SU-DHL-6 (cell line): ENCODE measurements around the gene FXYD3.

Experiments used
- H2AFZ ChIP-seq: fragments of 200-600 bp; sonication (generic); 2 replicates; pipeline ENCODE4 v1.6.1; 2014; ENCODE audit warnings: low read depth, mild to moderate bottlenecking, moderate library complexity, mixed read lengths, antibody characterized with exemption, low read length; ENCODE audit not compliant: severe bottlenecking
- H3F3A ChIP-seq: fragments of 200-600 bp; shearing (Covaris generic); 2 replicates; pipeline ENCODE4 v1.6.0; 2016; ENCODE audit warnings: antibody characterized with exemption, mild to moderate bottlenecking; ENCODE audit not compliant: insufficient read depth
- H3K27ac ChIP-seq: fragments of 200-600 bp; sonication (generic); 2 replicates; pipeline ENCODE4 v1.5.1; 2016; ENCODE audit warnings: low read depth, mild to moderate bottlenecking, low read length, moderate library complexity, mixed read lengths
- H3K27me3 ChIP-seq: fragments of 200-600 bp; sonication (generic), shearing (Covaris generic); 2 replicates; pipeline ENCODE4 v1.6.0; 2014; ENCODE audit warnings: mild to moderate bottlenecking, low read length
- H3K36me3 ChIP-seq: fragments of 200-600 bp; sonication (generic); 2 replicates; pipeline ENCODE4 v1.6.1; 2014; ENCODE audit warnings: mild to moderate bottlenecking, low read length, mixed read lengths
- H3K4me2 ChIP-seq: fragments of 300-600, 200-600 bp; shearing (Covaris generic), sonication (generic); 2 replicates; pipeline ENCODE4 v1.6.0; 2014; ENCODE audit warnings: low read length, low read depth, mild to moderate bottlenecking; ENCODE audit not compliant: poor library complexity, severe bottlenecking
- H3K4me3 ChIP-seq: fragments of 200-600 bp; sonication (generic); 2 replicates; pipeline ENCODE4 v1.5.1; 2014; ENCODE audit warnings: antibody characterized with exemption, low read length, mild to moderate bottlenecking, mixed read lengths; ENCODE audit not compliant: insufficient read depth, poor library complexity, severe bottlenecking
- H3K79me2 ChIP-seq: fragments of 200-600 bp; sonication (generic); 2 replicates; pipeline ENCODE4 v1.6.1; 2014; ENCODE audit warnings: mild to moderate bottlenecking, low read length, moderate library complexity; ENCODE audit not compliant: insufficient read depth
- H3K9ac ChIP-seq: fragments of 200-600 bp; sonication (generic); 2 replicates; pipeline ENCODE4 v1.7.0; 2014; ENCODE audit warnings: mild to moderate bottlenecking, low read length
- H3K9me2 ChIP-seq: fragments of 200-600 bp; sonication (generic); replicated peaks from 2 replicates; pipeline ENCODE4 v1.6.1; 2014; ENCODE audit warnings: low read length; ENCODE audit not compliant: insufficient read depth
- H3K9me3 ChIP-seq: fragments of 200-600 bp; sonication (generic); 2 replicates; pipeline ENCODE4 v1.6.1; 2014; ENCODE audit warnings: low read length, mixed read lengths; ENCODE audit not compliant: insufficient read depth
- H4K20me1 ChIP-seq: fragments of 200-600 bp; sonication (generic); 2 replicates; pipeline ENCODE4 v1.6.1; 2014; ENCODE audit warnings: low read depth, mild to moderate bottlenecking, antibody characterized with exemption, low read length, moderate library complexity, mixed read lengths
- EZH2phosphoT487 ChIP-seq: fragments of 200-600 bp; sonication (generic), shearing (Covaris generic); conservative IDR thresholded peaks from 2 replicates; pipeline ENCODE4 v1.6.1; 2018; ENCODE audit warnings: mild to moderate bottlenecking, antibody characterized with exemption, low read length, moderate library complexity, mixed read lengths
- TF ChIP-seq, protein P1 (sequence below): fragments of 200-600 bp; sonication (generic); IDR thresholded peaks from one replicate; pipeline ENCODE4 v1.5.1; 2017; ENCODE audit warnings: antibody characterized with exemption, mild to moderate bottlenecking, low read length, moderate library complexity; ENCODE audit not compliant: insufficient read depth, poor library complexity, severe bottlenecking

Gene FXYD3

DNA sequence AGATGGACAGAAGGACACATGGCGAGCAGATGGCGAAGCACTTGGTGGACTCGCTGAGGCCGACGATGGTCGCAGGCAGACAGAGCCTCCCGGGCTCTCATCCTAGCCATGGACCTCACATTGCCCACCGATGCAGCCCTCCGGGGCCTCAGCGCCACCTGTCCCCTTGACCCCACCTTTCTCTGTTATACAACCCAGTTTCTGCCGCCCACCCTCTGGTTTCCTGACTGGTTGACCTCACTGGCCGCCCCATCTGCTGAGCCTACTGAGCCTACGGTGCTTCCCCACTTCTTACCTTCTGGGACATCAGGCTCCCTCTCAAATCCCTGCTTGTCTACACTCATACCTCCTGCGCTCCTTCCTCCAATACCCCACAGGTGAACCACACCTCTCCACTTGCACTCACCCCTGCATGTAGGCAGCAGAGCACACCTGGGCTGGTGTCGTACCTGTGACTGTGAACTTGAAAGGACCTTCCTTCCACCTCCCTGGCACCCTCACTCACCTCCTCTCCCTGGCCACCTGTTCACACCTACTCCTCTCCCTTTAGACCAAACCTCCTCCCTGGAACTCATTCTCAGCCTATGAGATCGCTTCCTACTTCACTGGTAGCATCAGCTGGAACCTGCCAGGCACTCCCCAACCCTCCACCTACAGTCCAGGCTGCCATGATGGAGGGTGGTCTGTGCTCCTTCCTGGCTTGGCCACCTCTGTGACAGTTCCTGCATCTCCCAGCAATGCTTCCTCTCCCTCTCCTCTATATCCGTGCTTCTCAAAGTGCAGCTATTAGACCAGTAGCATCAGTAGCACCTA, 38.0 kb upstream of the FXYD3 start:
- H3K4me3 ChIP-seq: no peak overlapping the region
- no peak overlapping the region for H3K27ac ChIP-seq
- no peaks in the 10 kb centered on the region for H3K27me3 ChIP-seq
- no peak overlapping the region for H2AFZ ChIP-seq
- no peak overlapping the region for H3K4me2 ChIP-seq
- no peaks in the 10 kb centered on the region for H3K36me3 ChIP-seq
- no peaks in the 10 kb centered on the region for H3K9me2 ChIP-seq
- no peaks in the 10 kb centered on the region for H3K79me2 ChIP-seq
- no peaks in the 10 kb centered on the region for H4K20me1 ChIP-seq
- TF ChIP-seq, protein P1, sequence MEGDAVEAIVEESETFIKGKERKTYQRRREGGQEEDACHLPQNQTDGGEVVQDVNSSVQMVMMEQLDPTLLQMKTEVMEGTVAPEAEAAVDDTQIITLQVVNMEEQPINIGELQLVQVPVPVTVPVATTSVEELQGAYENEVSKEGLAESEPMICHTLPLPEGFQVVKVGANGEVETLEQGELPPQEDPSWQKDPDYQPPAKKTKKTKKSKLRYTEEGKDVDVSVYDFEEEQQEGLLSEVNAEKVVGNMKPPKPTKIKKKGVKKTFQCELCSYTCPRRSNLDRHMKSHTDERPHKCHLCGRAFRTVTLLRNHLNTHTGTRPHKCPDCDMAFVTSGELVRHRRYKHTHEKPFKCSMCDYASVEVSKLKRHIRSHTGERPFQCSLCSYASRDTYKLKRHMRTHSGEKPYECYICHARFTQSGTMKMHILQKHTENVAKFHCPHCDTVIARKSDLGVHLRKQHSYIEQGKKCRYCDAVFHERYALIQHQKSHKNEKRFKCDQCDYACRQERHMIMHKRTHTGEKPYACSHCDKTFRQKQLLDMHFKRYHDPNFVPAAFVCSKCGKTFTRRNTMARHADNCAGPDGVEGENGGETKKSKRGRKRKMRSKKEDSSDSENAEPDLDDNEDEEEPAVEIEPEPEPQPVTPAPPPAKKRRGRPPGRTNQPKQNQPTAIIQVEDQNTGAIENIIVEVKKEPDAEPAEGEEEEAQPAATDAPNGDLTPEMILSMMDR: no peak
- TF ChIP-seq EZH2phosphoT487: no peak
- H3K9ac ChIP-seq: no peak overlapping the region
- H3K9me3 ChIP-seq: no peaks in the 10 kb centered on the region
- H3F3A ChIP-seq: no peaks in the 10 kb centered on the region

DNA sequence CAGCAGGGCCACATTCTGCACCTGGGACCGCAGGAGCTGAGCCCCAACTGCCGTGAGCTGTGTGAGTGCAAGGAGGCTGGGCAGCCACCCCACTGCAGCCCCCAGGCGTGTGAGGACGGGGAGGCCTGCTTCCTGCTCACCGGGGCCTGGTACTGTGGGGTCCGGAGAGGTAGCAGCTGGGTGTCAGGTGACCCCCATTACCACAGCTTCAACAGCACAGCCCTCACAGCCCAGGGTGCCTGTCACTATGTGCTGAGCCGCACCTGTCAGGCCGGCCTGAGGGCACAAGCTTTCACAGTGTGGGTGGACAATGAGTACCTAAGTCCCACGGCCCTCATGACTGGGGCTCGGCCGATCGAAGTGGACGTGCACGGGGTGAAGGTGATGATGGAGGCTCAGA, 35.8 kb upstream of the FXYD3 start:
- H3K9ac ChIP-seq: no peak overlapping the region

DNA sequence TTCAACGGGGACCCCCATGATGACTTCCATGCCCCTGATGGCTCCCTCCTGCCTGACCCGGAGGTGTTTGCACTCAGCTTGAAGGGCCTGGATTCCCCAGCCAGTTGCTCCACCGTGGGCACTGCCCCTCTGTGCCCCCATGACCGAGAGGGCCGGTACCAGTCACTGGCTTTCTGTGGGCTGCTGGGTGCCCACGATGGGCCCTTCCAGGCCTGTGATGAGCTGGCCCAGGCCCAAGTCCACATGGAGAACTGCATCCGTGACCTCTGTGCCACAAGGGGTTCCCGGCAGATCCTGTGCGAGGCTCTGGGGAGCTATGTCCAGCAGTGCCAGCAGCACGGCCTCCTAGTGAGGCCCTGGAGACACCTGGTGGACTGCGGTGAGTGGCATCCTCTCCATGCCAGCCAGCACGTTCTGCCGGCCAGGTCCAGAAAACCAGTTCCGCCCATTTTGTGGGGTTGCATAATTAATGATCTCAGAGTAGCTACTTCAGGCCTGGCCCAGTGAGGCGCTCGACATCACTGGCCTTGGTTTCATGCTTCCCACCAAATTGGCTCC, 34.9 kb upstream of the FXYD3 start:
- Histone ChIP-seq H3K9ac (no peak overlapping the region), H3K9me3 (no peaks in the 10 kb centered on the region), H3K4me2 (no peak overlapping the region), H3K79me2 (no peaks in the 10 kb centered on the region), H3K27me3 (no peaks in the 10 kb centered on the region), H2AFZ (no peak overlapping the region), H3K4me3 (no peak overlapping the region), H3K9me2 (no peaks in the 10 kb centered on the region), H3K27ac (no peak overlapping the region), H3K36me3 (no peaks in the 10 kb centered on the region), H4K20me1 (no peaks in the 10 kb centered on the region), H3F3A (peaks cover 6% of the 10 kb centered on the region)
- TF ChIP-seq EZH2phosphoT487: no peak

More for the DNA sequence above, 35.8 kb upstream of the FXYD3 start:
- H3K27ac ChIP-seq: no peak overlapping the region
- no peak overlapping the region for H3K4me2 ChIP-seq
- H3K4me3 ChIP-seq: no peak overlapping the region
- no peaks in the 10 kb centered on the region for H3K27me3 ChIP-seq
- H2AFZ ChIP-seq: no peak overlapping the region
- no peaks in the 10 kb centered on the region for H3K36me3 ChIP-seq
- H3F3A ChIP-seq: no peaks in the 10 kb centered on the region
- H3K9me3 ChIP-seq: no peaks in the 10 kb centered on the region
- no peak for TF ChIP-seq EZH2phosphoT487
- TF ChIP-seq, protein P1: no peak
- no peaks in the 10 kb centered on the region for H4K20me1 ChIP-seq
- no peaks in the 10 kb centered on the region for H3K79me2 ChIP-seq
- H3K9me2 ChIP-seq: no peaks in the 10 kb centered on the region

DNA sequence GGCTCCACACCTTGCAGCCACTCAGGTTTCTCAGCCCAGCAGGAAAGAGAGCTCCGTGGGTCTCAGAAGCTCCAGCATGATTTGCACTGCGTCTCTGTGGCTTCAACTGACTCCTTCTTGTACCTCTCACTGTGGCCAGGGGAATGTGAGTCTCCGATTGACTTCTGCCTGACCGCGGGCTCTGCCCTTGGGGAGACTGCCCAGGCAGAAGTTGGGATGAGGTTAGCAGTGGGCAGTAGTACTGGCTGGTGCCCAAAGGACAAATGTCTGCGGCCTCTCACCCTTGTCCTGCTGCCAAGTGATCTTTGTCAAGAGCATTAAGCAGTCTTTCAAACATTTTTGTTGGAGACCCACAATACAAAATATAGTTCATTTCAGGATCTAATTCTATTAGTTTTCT, 34.4 kb upstream of the FXYD3 start:
- H3K9me2 ChIP-seq: no peaks in the 10 kb centered on the region
- H3K4me2 ChIP-seq: no peak overlapping the region
- TF ChIP-seq EZH2phosphoT487: no peak
- TF ChIP-seq, protein P1: no peak
- H3K27ac ChIP-seq: no peak overlapping the region
- no peak overlapping the region for H3K4me3 ChIP-seq
- H3K27me3 ChIP-seq: no peaks in the 10 kb centered on the region
- H3K79me2 ChIP-seq: no peaks in the 10 kb centered on the region
- peaks cover 11% of the 10 kb centered on the region for H3F3A ChIP-seq
- no peaks in the 10 kb centered on the region for H4K20me1 ChIP-seq
- H2AFZ ChIP-seq: no peak overlapping the region
- no peak overlapping the region for H3K9ac ChIP-seq
- H3K36me3 ChIP-seq: no peaks in the 10 kb centered on the region
- no peaks in the 10 kb centered on the region for H3K9me3 ChIP-seq
